Panc1 (cell line): ENCODE measurements around the gene SLU7. TPM values are rescaled to one million over a fixed set of nuclear protein-coding genes. Genes with fewer than 3 reads are reported as not detected.

Experiments used
- ATAC-seq: fragments of 200-7000 bp; cut with Tn5 transposase; 2 replicates; pipeline ENCODE4 v1.9.1; 2020; ENCODE audit warnings: mild to moderate bottlenecking, moderate library complexity
- BruUV-seq: library from RNA; stranded (reverse); fragments of 400-500 nt; replicated peaks from 2 replicates; lab custom pipeline; 2021; lab: Mats Ljungman, UMichigan
- CTCF ChIA-PET: fragments of 300-600 bp; sonication (Branson Sonifier 250); formaldehyde crosslinking; loops from one replicate; lab custom pipeline; 2022; ENCODE audit warnings: antibody characterized with exemption; lab: Charles Lee
- POLR2A ChIA-PET: fragments of 300-600 bp; sonication (Branson Sonifier 250); formaldehyde crosslinking; loops from one replicate; lab custom pipeline; 2022; ENCODE audit warnings: antibody characterized with exemption; lab: Charles Lee
- DNase-seq: peaks from one replicate; pipeline ENCODE4 v3.0.0-alpha.2; 2010; ENCODE audit warnings: low read depth, low spot score
- H3K27ac ChIP-seq: 2 replicates; pipeline ENCODE4 v1.5.1; 2011; ENCODE audit warnings: mild to moderate bottlenecking, low read length, inconsistent platforms
- H3K27me3 ChIP-seq: fragments of 200-500 bp; sonication (Bioruptor generic); 2 replicates; pipeline ENCODE4 v1.6.0; 2014; ENCODE audit warnings: low read length, inconsistent platforms; ENCODE audit not compliant: control insufficient read depth, insufficient read depth
- H3K36me3 ChIP-seq: fragments of 200-500 bp; sonication (Bioruptor generic); 2 replicates; pipeline ENCODE4 v1.5.1; 2014; ENCODE audit warnings: inconsistent platforms, mild to moderate bottlenecking, low read length, moderate library complexity; ENCODE audit not compliant: control insufficient read depth, insufficient read depth
- H3K4me1 ChIP-seq: 2 replicates; pipeline ENCODE4 v1.5.1; 2011; ENCODE audit warnings: inconsistent platforms, mild to moderate bottlenecking, low read length, moderate library complexity; ENCODE audit not compliant: control insufficient read depth, insufficient read depth
- H3K4me3 ChIP-seq, 2 experiments: 2 replicates each; pipeline ENCODE4 v1.5.1; 2011 to 2012; ENCODE audit warnings: low read depth in 2 of 2, low read length in 2 of 2, mild to moderate bottlenecking in 2 of 2, inconsistent platforms in 1 of 2, moderate library complexity in 1 of 2
- H3K9me3 ChIP-seq: fragments of 200-500 bp; sonication (Bioruptor generic); 2 replicates; pipeline ENCODE4 v1.5.1; 2014; ENCODE audit warnings: low read depth, mild to moderate bottlenecking, inconsistent platforms, low read length, moderate library complexity; ENCODE audit not compliant: control insufficient read depth, insufficient read depth
- CTCF ChIP-seq: fragments of 450-650 bp; IDR thresholded peaks from 2 replicates; pipeline ENCODE4 v1.5.1; 2017; ENCODE audit warnings: mild to moderate bottlenecking
- POLR2AphosphoS5 ChIP-seq: IDR thresholded peaks from 2 replicates; pipeline ENCODE4 v1.6.1; 2012; ENCODE audit warnings: mild to moderate bottlenecking, low read depth, low read length, moderate library complexity
- REST ChIP-seq, 2 experiments: IDR thresholded peaks; 2 replicates each; pipeline ENCODE4 v1.6.1; 2011 to 2012; ENCODE audit warnings: low read depth in 2 of 2, control low read depth in 1 of 2, low read length in 1 of 2, mild to moderate bottlenecking in 1 of 2, moderate library complexity in 1 of 2; ENCODE audit not compliant: insufficient read depth in 1 of 2
- SIN3A ChIP-seq: IDR thresholded peaks from 2 replicates; pipeline ENCODE4 v1.6.1; 2012; ENCODE audit warnings: low read depth, mild to moderate bottlenecking, low read length, moderate library complexity, borderline replicate concordance; ENCODE audit not compliant: insufficient read depth
- TCF7L2 ChIP-seq: IDR thresholded peaks from 2 replicates; pipeline ENCODE4 v1.6.1; 2011; ENCODE audit warnings: mild to moderate bottlenecking, low read depth, low read length, inconsistent platforms
- in situ Hi-C: cut with HindIII; loops from 2 replicates; pipeline ENCODE4 v1.10.0; 2016; ENCODE audit warnings: low sequenced_read_pairs, low pct_unique_long_range_greater_than_20kb
- intact Hi-C: fragments of 100-400 bp; cut with micrococcal nuclease; formaldehyde crosslinking; loops from one replicate; pipeline ENCODE4 v1.10.0; 2022; ENCODE audit not compliant: unreplicated experiment
- total RNA-seq: library from RNA; stranded (reverse); gene quantifications from one replicate; pipeline ENCODE4 v1.2.1, GENCODE V29; 2021; ENCODE audit not compliant: unreplicated experiment

Gene SLU7
- total RNA-seq, 1 experiment from 2014 or later = 45.7 TPM

GRCh38 chr5:160357394-160357793, 61.5 kb downstream of the SLU7 start:
- in situ Hi-C loops (loop anchor here (10.0 kb wide), 1 partner anchor 173 kb away; no protein-coding TSS in a partner anchor), intact Hi-C loops (no loop called here)

GRCh38 chr5:160356550-160357347, 62.1 kb downstream of the SLU7 start:
- no peak for DNase-seq
- Histone ChIP-seq H3K9me3 (no peaks in the 10 kb centered on the region), H3K27ac (no peak overlapping the region), H3K4me1 (no peaks in the 10 kb centered on the region), H3K4me3 (no peak overlapping the region), H3K27me3 (no peaks in the 10 kb centered on the region), H3K36me3 (no peaks in the 10 kb centered on the region)
- intact Hi-C loops (no loop called here), in situ Hi-C loops (loop anchor here (10.0 kb wide), 1 partner anchor 172 kb away; no protein-coding TSS in a partner anchor)
- BruUV-seq = no TSS peak
- no peak for ATAC-seq
- POLR2A ChIA-PET = interaction anchor here (0.7 kb wide), 1 partner anchor 254 kb away, joined by 6 read pairs; no protein-coding TSS in a partner anchor
- no peak for TF ChIP-seq REST (IDR thresholded peaks at IDR 0.05; ENCODE audit: insufficient read depth in 1 of 2, low read depth in 2 of 2, low read length in 1 of 2)
- no peak for TF ChIP-seq CTCF
- TF ChIP-seq POLR2AphosphoS5 = no peak
- no peak for TF ChIP-seq SIN3A
- TF ChIP-seq TCF7L2 = no peak
- CTCF ChIA-PET = no interaction called here

More at GRCh38 chr5:160357394-160357793, 61.5 kb downstream of the SLU7 start:
- DNase-seq (no peak), ATAC-seq (no peak)
- H3K27ac ChIP-seq = no peak overlapping the region
- no peak for TF ChIP-seq REST (IDR thresholded peaks at IDR 0.05; ENCODE audit: insufficient read depth in 1 of 2, low read depth in 2 of 2, low read length in 1 of 2)
- no peaks in the 10 kb centered on the region for H3K27me3 ChIP-seq
- CTCF ChIA-PET = no interaction called here
- H3K4me3 ChIP-seq = no peak overlapping the region
- no peaks in the 10 kb centered on the region for H3K36me3 ChIP-seq
- POLR2A ChIA-PET = interaction anchor here (0.7 kb wide), 1 partner anchor 255 kb away, joined by 6 read pairs; no protein-coding TSS in a partner anchor
- no peaks in the 10 kb centered on the region for H3K9me3 ChIP-seq
- no TSS peak for BruUV-seq
- H3K4me1 ChIP-seq = no peaks in the 10 kb centered on the region
